Tibial artery (tissue), 4 donors: ENCODE results near the gene CLIP1.

ENCODE experiments used
- DNase-seq, 2 donors: peaks; one replicate each; pipeline ENCODE4 v3.0.0-alpha.2; 2019
- H3K27ac ChIP-seq, 2 donors: fragments of 200-600 bp; sonication (generic) in 1 of 2; 1 replicate in 1 of 2; 2 replicates in 1 of 2; pipeline ENCODE4 v1.5.1; 2018 to 2019; ENCODE audit warnings: mild to moderate bottlenecking in 1 of 2
- H3K27me3 ChIP-seq, 2 donors: fragments of 200-600 bp; sonication (generic) in 1 of 2; one replicate each; pipeline versions ENCODE4 v1.5.1 to v1.6.0; 2016 to 2019
- H3K36me3 ChIP-seq, 3 donors: fragments of 200-600 bp; sonication (generic) in 2 of 3; one replicate each; pipeline ENCODE4 v1.5.1; 2016 to 2019; ENCODE audit warnings: mild to moderate bottlenecking in 2 of 3
- H3K4me1 ChIP-seq, 4 donors: fragments of 200-600 bp; sonication (generic) in 2 of 4; 1 replicate in 3 of 4; 2 replicates in 1 of 4; pipeline ENCODE4 v1.5.1; 2016 to 2019
- H3K4me3 ChIP-seq, 2 donors: fragments of 200-600 bp; sonication (generic) in 1 of 2; 1 replicate in 1 of 2; 2 replicates in 1 of 2; pipeline ENCODE4 v1.5.1; 2018 to 2019; ENCODE audit warnings: mild to moderate bottlenecking in 2 of 2
- H3K9me3 ChIP-seq, 3 donors: fragments of 200-600 bp; sonication (generic) in 1 of 3; one replicate each; pipeline ENCODE4 v1.5.1; 2016 to 2019
- intact Hi-C: fragments of 100-400 bp; cut with DNase I; formaldehyde crosslinking; loops from one replicate; pipeline ENCODE4 v1.15.0; 2023; ENCODE audit warnings: low total_unique reads
- TF ChIP-seq, protein P1 (sequence below), 2 experiments: fragments of 200-600 bp in 1 of 2; fragments of 450-650 bp in 1 of 2; IDR thresholded peaks; one replicate each; pipeline ENCODE4 v1.5.1; 2017 to 2019; ENCODE audit warnings: antibody characterized with exemption in 2 of 2, mild to moderate bottlenecking in 1 of 2, moderate library complexity in 1 of 2

Gene CLIP1

DNA sequence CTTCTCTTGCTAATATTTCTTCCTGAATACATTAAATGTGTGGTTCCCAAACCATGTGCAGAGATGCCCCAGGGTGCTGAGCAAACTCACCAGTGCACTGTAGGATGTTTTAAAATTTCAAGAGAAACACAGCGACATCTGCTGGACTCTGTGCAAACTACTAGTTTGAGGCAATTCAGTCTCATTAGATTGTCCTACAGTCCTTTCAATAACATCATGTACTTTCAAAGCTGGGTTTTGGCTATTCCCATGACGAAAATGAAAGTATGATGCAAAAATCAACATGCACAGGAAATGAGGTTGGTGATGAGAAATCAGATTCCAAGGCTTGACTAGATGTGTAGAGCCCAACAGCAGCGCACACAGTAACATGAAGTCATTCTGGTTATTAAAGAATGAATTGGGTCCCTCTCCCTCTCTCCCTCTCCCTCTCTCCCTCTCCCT, 66.3 kb downstream of the CLIP1 start:
- H3K27ac ChIP-seq: no peak overlapping the region
- H3K27me3 ChIP-seq: no peaks in the 10 kb centered on the region
- TF ChIP-seq, protein P1, sequence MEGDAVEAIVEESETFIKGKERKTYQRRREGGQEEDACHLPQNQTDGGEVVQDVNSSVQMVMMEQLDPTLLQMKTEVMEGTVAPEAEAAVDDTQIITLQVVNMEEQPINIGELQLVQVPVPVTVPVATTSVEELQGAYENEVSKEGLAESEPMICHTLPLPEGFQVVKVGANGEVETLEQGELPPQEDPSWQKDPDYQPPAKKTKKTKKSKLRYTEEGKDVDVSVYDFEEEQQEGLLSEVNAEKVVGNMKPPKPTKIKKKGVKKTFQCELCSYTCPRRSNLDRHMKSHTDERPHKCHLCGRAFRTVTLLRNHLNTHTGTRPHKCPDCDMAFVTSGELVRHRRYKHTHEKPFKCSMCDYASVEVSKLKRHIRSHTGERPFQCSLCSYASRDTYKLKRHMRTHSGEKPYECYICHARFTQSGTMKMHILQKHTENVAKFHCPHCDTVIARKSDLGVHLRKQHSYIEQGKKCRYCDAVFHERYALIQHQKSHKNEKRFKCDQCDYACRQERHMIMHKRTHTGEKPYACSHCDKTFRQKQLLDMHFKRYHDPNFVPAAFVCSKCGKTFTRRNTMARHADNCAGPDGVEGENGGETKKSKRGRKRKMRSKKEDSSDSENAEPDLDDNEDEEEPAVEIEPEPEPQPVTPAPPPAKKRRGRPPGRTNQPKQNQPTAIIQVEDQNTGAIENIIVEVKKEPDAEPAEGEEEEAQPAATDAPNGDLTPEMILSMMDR (IDR thresholded peaks at IDR 0.05): peak; percentile 69 to 70
- H3K36me3 ChIP-seq: peaks cover 60 to 88% (median 65%) of the 10 kb centered on the region in 3 donors
- H3K4me3 ChIP-seq: no peak overlapping the region
- H3K4me1 ChIP-seq: no peaks in the 10 kb centered on the region
- intact Hi-C loops: no loop called here
- no peaks in the 10 kb centered on the region for H3K9me3 ChIP-seq
- DNase-seq: peak in 1 of 2 donors; percentile 41

DNA sequence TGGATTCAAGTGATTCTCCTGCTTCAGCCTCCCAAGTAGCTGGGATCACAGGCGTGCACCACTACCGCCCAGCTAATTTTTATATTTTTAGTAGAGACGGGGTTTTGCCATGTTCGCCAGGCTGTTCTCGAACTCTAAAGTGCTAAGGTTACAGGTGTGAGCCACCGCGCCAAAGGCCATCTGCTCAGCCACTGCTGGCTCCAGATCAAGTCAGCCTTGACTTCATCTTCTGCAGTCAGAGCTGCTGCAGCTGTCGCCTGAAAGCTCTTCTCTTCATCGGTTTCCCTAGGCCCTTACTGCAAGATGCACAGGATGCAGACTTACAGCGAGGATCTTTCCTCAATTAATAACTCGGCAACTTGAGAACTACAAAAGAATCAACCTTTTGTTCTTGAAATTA, 66.8 kb downstream of the CLIP1 start:
- Histone ChIP-seq H3K27ac (no peak overlapping the region), H3K4me1 (peaks cover 0 to 3% (median under 1%) of the 10 kb centered on the region in 4 donors), H3K9me3 (no peaks in the 10 kb centered on the region), H3K36me3 (peaks cover 54 to 84% (median 65%) of the 10 kb centered on the region in 3 donors), H3K4me3 (no peak overlapping the region), H3K27me3 (no peaks in the 10 kb centered on the region)
- intact Hi-C loops: no loop called here
- no peak for DNase-seq
- TF ChIP-seq, protein P1 (IDR thresholded peaks at IDR 0.05): no peak

DNA sequence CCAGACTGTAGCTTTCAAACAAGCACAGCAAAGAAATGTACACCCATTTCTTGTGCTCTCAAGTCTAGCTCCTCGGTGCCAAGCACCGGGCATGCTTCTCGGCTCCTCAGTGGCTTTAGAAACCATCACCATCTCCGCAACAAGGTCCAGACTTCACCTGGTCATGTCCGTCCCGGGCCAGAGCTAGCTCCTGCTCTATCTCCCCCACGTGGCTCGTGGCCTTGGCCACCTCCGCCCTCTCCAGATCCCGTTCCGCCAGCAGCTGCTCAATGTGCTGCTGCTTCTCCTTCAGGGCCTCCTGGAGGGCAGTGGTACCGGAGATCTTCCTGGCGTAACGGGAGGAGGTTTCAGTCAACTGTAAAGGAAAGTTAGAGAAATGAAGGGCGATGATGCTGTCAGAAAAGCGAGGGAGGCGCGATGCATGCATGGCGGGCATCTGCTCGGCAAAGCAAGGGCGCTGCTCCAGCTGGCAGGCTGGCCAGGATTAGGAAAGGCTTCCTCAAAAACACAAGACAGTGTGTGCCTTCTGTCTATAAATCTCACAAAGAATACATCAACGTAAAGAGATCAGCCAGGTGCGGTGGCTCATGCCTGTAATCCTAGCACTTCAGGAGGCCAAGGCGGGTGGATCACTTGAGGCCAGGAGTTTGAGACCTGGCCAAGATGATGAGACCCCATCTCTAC, 67.4 kb downstream of the CLIP1 start:
- Histone ChIP-seq H3K4me1 (peaks cover 0 to 9% (median 3%) of the 10 kb centered on the region in 4 donors), H3K36me3 (peaks cover 51 to 78% (median 65%) of the 10 kb centered on the region in 3 donors), H3K27ac (no peak overlapping the region), H3K4me3 (no peak overlapping the region), H3K27me3 (no peaks in the 10 kb centered on the region), H3K9me3 (no peaks in the 10 kb centered on the region)
- DNase-seq: no peak
- intact Hi-C loops: no loop called here
- TF ChIP-seq, protein P1 (IDR thresholded peaks at IDR 0.05): no peak

DNA sequence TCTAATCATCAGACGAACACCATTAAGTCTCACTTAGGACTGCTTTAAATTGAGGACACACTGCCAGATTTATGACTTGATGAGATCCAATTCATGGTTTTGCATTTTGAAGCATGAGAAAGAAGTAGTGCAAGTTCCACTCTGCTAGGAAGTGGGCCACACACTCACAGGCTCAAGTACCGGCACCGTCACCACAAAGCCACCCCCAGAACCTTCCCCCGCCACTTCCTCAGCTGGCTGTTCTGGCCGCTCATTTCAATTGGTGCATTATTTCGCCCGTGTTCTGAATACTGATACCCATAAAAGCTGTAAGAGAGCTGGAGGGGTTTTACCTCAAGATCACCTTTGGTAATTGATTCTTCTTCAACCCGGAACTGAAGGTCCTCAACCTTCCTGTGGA, 70.1 kb downstream of the CLIP1 start:
- Histone ChIP-seq H3K9me3 (no peaks in the 10 kb centered on the region), H3K4me1 (peaks cover 0 to 12% (median 4%) of the 10 kb centered on the region in 4 donors), H3K4me3 (no peak overlapping the region), H3K36me3 (peaks cover 46 to 80% (median 62%) of the 10 kb centered on the region in 3 donors), H3K27me3 (no peaks in the 10 kb centered on the region), H3K27ac (no peak overlapping the region)
- intact Hi-C loops: no loop called here
- DNase-seq: no peak
- TF ChIP-seq, protein P1 (IDR thresholded peaks at IDR 0.05): no peak

DNA sequence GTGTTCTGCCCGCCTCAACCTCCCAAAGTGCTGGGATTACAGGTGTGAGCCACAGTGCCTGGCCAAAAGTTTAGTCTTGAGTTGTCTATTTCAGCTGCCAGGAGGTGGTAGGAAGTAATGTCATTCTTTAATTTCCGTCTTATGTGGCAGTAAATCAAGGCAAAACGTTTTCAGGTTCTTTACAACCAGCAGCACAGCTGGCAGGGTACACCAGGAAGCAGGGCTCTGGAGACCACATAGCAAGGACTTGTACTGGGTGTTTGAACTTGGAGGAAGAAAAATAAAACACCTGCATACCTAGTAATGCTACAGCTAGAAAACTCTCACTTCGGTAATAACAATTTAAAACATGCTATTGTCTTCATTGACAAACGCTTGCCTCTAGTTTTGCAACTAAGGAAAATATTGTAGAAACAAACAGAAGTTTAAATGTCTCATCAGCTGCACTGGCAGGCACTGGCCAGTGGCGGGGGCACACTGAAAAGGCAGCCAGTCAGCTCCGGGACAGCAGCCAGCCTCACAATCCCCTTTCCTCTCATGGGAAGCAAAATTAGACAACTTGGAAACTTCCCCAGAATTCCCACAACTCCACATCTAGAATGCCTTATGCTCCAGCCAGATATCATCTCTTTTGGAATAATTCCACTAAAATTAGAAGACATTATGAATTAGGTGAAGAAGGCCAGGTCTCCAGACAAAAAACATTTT, 72.2 kb downstream of the CLIP1 start:
- Histone ChIP-seq H3K27ac (peak overlapping the region; percentile 40 to 53), H3K4me3 (no peak overlapping the region), H3K4me1 (peaks cover 0 to 12% (median 4%) of the 10 kb centered on the region in 4 donors), H3K27me3 (no peaks in the 10 kb centered on the region), H3K36me3 (peaks cover 56 to 80% (median 75%) of the 10 kb centered on the region in 3 donors), H3K9me3 (no peaks in the 10 kb centered on the region)
- intact Hi-C loops: no loop called here
- TF ChIP-seq, protein P1 (IDR thresholded peaks at IDR 0.05): peak; percentile 42 to 46
- peak; percentile 38 to 77 for DNase-seq
